Adipose tissue (tissue), 3 donors: ENCODE data around the gene KCNQ2. TPM values are rescaled to one million over a fixed set of nuclear protein-coding genes. Genes with fewer than 3 reads are reported as not detected.
"Not testable (repeated sequence)": the region's sequence is repeated elsewhere in the genome, so short reads cannot be mapped to it uniquely, and the experiment has no call there.

Experiments used
- H3K27ac ChIP-seq: one replicate; pipeline ENCODE4 v1.5.1; 2013; ENCODE audit warnings: low read depth, low read length
- WGBS, 3 donors: extraction: QIAGEN DNeasy Blood & Tissue Kit; methylation state at CpG; one replicate each; pipeline ENCODE4 v1.1.7; 2013; 5-methylcytosine and 5-hydroxymethylcytosine counted together
- polyA plus RNA-seq, 3 donors: library from polyadenylated mRNA; stranded (reverse); fragments of 200-250 nt; gene quantifications; one replicate each; pipeline ENCODE4 v1.2.3, GENCODE V29; 2013
- donor health status: healthy with polysubstance abuse.
- donor health status: Bipolar disorder and iron deficiency.
- donor health status: healthy.

KCNQ2 gene
- polyA plus RNA-seq, 3 donors: 0.10 to 1.6 TPM; not detected in 1

GRCh38 chr20:63392465-63393365, 79.7 kb downstream of the KCNQ2 start:
- H3K27ac ChIP-seq: no peak overlapping the region
- 84 to 91% (median 91%) methylated on average over 14 to 17 of the region's 17 CpGs for WGBS, 3 donors

GRCh38 chr20:63387917-63388316, 84.5 kb downstream of the KCNQ2 start:
- no peak overlapping the region for H3K27ac ChIP-seq
- 85 to 94% (median 89%) methylated on average over 18 of the region's 18 CpGs for WGBS, 3 donors

- WGBS, 3 donors: 93 to 99% (median 95%) methylated on average over 13 of the region's 13 CpGs
- H3K27ac ChIP-seq: no peak overlapping the region
Observed at GRCh38 chr20:63387393-63387792, 85.1 kb downstream of the KCNQ2 start.

GRCh38 chr20:63386491-63386890, 86.0 kb downstream of the KCNQ2 start:
- 86 to 90% (median 90%) methylated on average over 18 of the region's 18 CpGs for WGBS, 3 donors
- no peak overlapping the region for H3K27ac ChIP-seq

- H3K27ac ChIP-seq: no peak overlapping the region
- 78 to 92% (median 90%) methylated on average over 6 of the region's 6 CpGs for WGBS, 3 donors
Observed at GRCh38 chr20:63385819-63386218, 86.6 kb downstream of the KCNQ2 start.

GRCh38 chr20:63384336-63384735, 88.1 kb downstream of the KCNQ2 start:
- WGBS, 3 donors: 68 to 83% (median 80%) methylated on average over 18 of the region's 18 CpGs
- H3K27ac ChIP-seq: no peak overlapping the region

- WGBS, 3 donors: 45 to 64% (median 61%) methylated on average over 11 of the region's 11 CpGs
- no peak overlapping the region for H3K27ac ChIP-seq
Observed at GRCh38 chr20:63383556-63383955, 88.9 kb downstream of the KCNQ2 start.

GRCh38 chr20:63382551-63383300, 89.7 kb downstream of the KCNQ2 start:
- 54 to 69% (median 66%) methylated on average over 17 of the region's 17 CpGs for WGBS, 3 donors

GRCh38 chr20:63381781-63382431, 90.5 kb downstream of the KCNQ2 start:
- WGBS, 3 donors: 17 to 22% (median 20%) methylated on average over 22 of the region's 22 CpGs
- H3K27ac ChIP-seq: no peak overlapping the region

More at GRCh38 chr20:63382551-63383300, 89.7 kb downstream of the KCNQ2 start:
- H3K27ac ChIP-seq: no peak overlapping the region

- H3K27ac ChIP-seq: no peak overlapping the region
- WGBS, 3 donors: 89 to 92% (median 91%) methylated on average over 20 to 21 of the region's 21 CpGs
Observed at GRCh38 chr20:63380346-63380870, 92.0 kb downstream of the KCNQ2 start.

GRCh38 chr20:63379872-63380271, 92.6 kb downstream of the KCNQ2 start:
- 78 to 90% (median 88%) methylated on average over 8 to 9 of the region's 9 CpGs for WGBS, 3 donors
- not testable (repeated sequence) for H3K27ac ChIP-seq

- WGBS, 3 donors: 67 to 83% (median 74%) methylated on average over 11 of the region's 11 CpGs
- H3K27ac ChIP-seq: no peak overlapping the region
Observed at GRCh38 chr20:63379296-63379695, 93.2 kb downstream of the KCNQ2 start.

- 52 to 61% (median 58%) methylated on average over 12 of the region's 12 CpGs for WGBS, 3 donors
- H3K27ac ChIP-seq: no peak overlapping the region
Observed at GRCh38 chr20:63378626-63379025, 93.8 kb downstream of the KCNQ2 start.

GRCh38 chr20:63377951-63378381, 94.5 kb downstream of the KCNQ2 start:
- H3K27ac ChIP-seq: no peak overlapping the region
- WGBS, 3 donors: 17 to 41% (median 39%) methylated on average over 15 of the region's 15 CpGs

- H3K27ac ChIP-seq: no peak overlapping the region
- WGBS, 3 donors: 8 to 9% (median 9%) methylated on average over 31 to 32 of the region's 32 CpGs
Observed at GRCh38 chr20:63377256-63377941, 95.1 kb downstream of the KCNQ2 start.

- WGBS, 3 donors: 39 to 46% (median 39%) methylated on average over 29 to 31 of the region's 31 CpGs
- H3K27ac ChIP-seq: no peak overlapping the region
Observed at GRCh38 chr20:63376283-63377250, 95.9 kb downstream of the KCNQ2 start.

GRCh38 chr20:63375438-63375837, 97.0 kb downstream of the KCNQ2 start:
- 48 to 93% (median 87%) methylated on average over 3 of the region's 3 CpGs for WGBS, 3 donors
- H3K27ac ChIP-seq: no peak overlapping the region
